GM12891 (cell line): Measurements from ENCODE around the gene PRDM9.
"Not testable (repeated sequence)": the region's sequence is repeated elsewhere in the genome, so short reads cannot be mapped to it uniquely, and the experiment has no call there.

Experiments used
- POLR2A ChIP-seq: IDR thresholded peaks from 2 replicates; pipeline ENCODE4 v1.6.1; 2011; ENCODE audit warnings: low read depth, low read length, control low read depth
- POLR2AphosphoS5 ChIP-seq: IDR thresholded peaks from 2 replicates; pipeline ENCODE4 v1.6.1; 2011; ENCODE audit warnings: low read depth, low read length, control low read depth
- SPI1 ChIP-seq: IDR thresholded peaks from 2 replicates; pipeline ENCODE4 v1.6.1; 2011; ENCODE audit warnings: low read depth, low read length, control low read depth
- TAF1 ChIP-seq: IDR thresholded peaks from 2 replicates; pipeline ENCODE4 v1.6.1; 2011; ENCODE audit warnings: low read depth, low read length, control low read depth

DNA sequence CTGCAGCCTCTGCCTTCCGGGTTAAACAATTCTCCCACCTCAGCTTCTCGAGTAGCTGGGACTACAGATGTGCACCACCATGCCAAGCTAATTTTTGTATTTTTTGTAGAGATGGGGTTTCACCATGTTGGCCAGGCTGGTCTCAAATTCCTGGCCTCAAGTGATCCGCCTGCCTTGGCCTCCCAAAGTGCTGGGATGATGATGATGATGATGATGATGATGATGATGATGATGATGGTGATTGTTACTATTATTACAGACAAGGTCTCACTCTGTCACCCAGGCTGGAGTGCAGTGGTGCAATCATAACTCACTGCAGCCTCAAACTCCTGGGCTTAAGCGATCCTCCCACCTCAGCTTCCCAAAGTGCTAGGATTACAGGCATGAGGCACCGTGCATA lies 3.0 kb downstream of the PRDM9 start:
- TF ChIP-seq TAF1, POLR2AphosphoS5, POLR2A, SPI1: not testable (repeated sequence)
